HG03095 (cell line): ENCODE data around the gene PRSS21.

Experiments used
- ATAC-seq: cut with Tn5 transposase; IDR thresholded peaks from one replicate; pipeline ENCODE4 v1.9.1; 2021; ENCODE audit warnings: moderate library complexity; ENCODE audit not compliant: unreplicated experiment

PRSS21 gene

DNA sequence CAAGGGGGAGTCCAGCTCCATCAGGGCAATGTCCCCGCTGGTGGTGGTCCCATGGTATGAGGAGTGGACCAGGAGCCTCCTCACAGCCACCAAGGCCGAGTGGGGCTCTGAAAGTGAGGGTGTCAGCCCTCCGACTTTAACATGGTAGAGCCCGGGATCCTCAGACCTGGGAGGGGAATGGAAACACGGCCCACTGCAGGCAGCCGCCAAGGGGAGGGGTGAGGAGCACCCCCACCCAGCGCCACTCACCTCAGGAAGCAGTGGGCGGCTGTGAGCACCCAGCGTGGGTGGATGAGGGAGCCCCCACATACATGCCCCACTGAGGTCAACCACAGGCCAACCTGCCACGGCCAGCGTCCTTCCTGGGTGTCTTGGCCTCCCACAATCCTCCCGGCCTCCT is 23.9 kb downstream of the PRSS21 start:
- no peak for ATAC-seq

DNA sequence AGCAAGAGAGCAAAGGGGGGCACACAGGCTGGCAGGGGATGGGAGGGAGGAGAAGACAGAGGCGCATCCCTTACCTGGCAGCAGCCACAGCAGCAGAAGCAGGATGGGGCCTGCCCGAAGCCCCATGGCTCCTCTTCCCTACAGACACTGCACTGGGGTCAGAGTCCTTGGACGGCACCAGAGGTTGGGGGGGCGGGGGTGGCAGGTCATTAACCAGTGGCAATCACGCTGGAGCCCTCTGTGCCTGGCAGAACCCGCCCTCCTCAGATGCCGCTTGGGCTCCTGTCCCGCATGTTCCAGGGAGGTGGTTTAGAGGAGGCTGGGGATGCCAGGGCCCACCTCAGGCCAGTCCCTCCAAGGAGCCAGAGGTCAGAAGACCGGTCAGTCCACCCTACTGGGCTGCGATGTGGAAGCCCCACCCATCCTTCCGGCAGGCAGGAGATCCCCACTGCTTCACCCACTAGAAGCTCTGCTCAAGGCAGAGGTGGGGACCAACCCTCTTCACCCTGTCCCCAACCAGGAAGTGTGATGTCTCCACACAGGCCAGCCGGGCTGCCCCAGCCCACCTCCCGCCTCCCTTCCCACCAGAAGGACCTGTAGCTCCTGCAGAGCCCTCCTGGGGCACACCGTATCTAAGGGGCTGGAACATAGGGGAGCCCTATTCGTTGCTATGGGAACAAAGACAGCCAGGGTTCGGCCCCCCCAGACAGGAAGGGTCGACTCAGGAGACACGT is 24.7 kb downstream of the PRSS21 start:
- ATAC-seq: no peak

DNA sequence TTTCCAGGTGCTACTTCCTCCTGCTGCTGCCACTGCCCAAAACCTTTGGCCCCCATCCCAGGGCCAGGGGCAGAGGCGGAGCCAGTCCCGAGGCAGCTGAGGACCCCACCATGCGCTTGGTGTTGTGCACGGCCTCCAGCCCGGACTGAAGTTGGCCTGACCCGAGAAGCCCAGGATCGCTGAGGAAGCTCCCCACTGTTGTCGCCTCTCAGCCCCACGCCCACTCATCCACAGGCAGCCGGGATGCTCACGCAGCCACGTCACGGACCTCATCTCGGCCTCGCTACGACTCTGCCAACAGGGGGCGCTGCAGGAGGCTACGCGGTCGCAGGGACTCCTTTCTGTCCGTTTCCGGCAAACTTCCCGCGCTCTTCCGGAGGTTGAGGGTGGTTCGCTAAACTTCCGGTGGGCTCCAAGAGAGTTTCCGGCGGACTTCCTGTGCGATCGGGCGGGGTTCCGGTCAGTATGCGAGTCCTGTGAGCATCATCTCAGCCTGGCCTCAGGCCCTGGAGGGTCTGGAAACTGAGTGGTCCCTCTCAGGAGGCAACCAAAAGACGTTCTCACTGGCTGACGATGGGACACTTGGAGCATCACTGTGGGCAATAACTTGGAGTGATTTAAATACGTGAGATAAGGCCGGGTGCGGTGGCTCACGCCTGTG is 25.4 kb downstream of the PRSS21 start:
- no peak for ATAC-seq

- no peak for ATAC-seq
Measured at GRCh38 chr16:2843526-2843925, 26.5 kb downstream of the PRSS21 start.

- ATAC-seq: no peak
Measured at GRCh38 chr16:2845116-2845515, 28.1 kb downstream of the PRSS21 start.

GRCh38 chr16:2846511-2847310 is 29.7 kb downstream of the PRSS21 start:
- ATAC-seq: no peak

DNA sequence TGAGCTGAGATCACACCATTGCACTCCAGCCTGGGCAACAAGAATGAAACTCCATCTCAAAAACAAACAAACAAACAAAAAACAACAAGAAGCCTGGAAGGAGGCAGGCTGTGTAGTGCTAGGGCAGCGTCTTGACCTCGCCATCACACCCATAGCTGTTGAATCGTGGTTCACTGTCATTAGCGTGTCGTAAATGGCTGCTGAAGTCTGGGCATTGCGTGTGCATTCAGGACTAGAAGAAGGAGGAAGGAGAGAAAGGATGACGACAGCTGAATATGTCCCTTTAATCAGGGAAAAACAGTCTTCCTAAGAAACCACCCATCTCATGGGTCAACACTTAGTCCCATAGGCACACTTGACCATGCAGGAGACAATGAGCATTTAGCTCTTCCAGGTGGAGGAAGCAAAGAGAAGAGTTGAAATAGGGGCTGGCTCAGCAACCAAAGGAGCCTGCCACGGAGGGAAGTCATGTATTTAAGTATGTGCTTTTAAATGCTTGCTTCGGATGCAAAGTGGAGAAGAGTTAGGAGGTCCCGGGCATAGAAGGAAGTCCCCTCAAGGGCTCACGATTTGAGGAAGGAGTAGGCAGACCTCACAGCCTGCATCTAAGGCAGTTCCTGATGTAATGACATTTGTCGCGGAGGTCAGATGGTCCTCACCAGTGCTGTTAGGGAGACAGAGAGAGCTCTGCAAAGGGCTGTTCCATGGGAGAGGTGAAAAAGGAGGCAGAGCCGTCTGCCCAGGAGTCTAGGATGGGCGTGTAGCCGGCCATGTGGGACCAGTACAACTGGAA is 32.1 kb downstream of the PRSS21 start:
- no peak for ATAC-seq

DNA sequence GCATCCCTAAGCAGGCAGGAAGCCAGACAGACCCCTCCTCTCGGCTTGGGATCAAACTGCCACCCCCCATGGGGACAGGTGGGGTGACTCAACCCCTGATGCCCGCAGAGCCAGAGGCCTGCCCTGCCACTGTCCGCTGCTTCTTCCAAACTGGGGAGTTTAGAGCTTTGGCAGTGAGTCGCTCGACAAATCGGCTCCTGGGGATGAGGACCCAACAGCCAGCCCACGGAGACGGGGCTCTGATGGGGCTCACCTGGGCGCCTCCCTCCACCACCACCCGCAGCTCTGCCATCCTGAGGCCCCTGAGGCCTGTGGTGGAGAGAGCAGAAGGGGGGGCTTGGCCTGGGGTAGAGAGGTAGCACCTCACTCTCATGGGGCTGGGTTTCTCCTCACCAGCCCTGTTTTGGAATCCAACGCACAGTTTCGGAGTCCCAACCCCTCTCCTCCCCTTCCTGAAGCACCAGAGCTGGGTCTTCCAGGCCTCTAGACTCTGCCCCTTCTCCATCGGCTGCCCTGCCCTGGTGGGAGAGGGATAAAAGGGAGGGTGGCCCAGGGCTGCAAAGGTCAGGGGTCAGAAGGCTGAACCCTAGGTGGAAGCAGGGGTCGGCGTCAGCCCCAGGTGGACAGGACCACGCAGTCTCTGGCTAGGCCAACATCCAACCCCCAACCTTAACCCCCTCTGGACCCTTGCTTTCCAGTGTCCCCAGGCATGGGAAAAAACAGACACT is 35.1 kb downstream of the PRSS21 start:
- ATAC-seq: no peak

- no peak for ATAC-seq
Measured at GRCh38 chr16:2852731-2853507, 35.9 kb downstream of the PRSS21 start.

DNA sequence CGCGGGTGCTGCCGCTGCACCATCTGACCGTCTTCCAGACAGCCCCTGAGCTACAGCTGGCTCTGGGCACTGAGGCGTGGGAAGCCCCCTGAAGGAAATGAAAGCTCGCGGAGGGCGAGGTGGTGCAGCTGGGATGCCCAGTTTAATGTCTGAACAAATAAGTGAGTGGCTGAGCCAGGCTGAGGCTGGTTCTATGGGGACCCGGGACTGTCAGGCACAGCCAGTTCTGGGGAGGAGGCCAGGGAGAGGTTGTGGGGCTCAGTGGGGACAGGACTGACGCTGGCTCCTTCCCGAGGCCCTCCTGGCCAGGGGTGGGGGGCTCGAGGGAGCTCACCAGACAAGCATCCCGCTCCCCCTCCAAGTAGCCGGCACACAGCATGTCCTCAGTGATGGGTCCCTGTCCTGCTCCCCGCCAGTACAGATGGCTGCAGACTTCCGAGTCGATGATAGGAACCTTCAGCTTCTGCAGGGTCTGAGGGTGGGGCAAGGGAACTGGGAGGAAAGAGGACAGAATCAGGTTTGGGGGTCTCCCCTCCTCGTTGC is 36.6 kb downstream of the PRSS21 start:
- ATAC-seq: no peak

GRCh38 chr16:2854700-2855309 is 37.8 kb downstream of the PRSS21 start:
- no peak for ATAC-seq

DNA sequence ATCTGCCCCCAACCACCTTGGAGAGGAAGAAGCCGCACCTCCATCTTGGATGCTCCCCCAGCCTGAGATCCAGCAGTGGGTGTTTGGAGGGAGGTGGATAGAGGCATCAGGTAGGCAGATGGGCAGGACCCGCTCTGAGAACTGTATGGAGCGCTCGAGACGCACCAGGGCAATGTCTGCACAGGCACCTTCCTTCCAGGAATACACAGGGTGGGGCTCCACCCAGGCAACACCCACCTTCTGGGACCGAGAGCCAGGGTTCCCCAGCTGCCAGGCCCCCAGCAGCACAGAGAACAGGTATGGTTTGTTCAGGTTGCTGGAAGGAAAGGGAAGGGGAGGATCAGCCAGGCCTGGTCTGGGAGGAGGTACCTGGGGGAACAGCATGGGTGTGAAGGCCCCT is 38.5 kb downstream of the PRSS21 start:
- ATAC-seq: no peak

DNA sequence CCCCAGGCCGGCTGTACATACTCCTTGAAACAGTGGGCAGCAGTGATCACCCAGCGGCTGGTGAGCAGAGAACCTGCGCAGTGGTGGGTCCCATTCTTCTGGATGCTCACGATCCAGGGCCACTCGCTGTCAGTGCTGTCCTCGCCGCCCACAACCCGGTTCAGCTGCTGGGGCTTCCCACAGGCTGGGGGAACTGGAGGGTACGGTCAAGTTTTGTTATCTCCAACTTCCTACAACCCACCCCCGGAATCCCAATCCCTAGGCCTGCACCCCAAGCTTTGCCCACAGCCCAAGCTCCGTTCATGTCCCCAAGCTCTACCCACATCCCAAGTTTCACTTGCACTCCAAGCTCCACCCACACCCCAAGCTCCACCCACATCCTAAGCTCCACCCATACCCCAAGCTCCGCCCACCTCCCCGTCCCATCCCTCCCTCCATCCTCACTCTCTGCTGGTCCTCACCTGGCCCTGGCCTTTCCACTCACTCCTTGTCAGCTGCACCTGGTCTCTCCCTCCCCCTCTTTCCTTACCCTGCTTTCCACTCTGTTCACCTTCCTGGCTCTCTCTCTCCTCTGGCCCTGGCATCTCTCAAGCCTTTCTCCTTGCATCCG is 39.1 kb downstream of the PRSS21 start:
- ATAC-seq: no peak

- no peak for ATAC-seq
Measured at GRCh38 chr16:2856686-2857450, 39.8 kb downstream of the PRSS21 start.

DNA sequence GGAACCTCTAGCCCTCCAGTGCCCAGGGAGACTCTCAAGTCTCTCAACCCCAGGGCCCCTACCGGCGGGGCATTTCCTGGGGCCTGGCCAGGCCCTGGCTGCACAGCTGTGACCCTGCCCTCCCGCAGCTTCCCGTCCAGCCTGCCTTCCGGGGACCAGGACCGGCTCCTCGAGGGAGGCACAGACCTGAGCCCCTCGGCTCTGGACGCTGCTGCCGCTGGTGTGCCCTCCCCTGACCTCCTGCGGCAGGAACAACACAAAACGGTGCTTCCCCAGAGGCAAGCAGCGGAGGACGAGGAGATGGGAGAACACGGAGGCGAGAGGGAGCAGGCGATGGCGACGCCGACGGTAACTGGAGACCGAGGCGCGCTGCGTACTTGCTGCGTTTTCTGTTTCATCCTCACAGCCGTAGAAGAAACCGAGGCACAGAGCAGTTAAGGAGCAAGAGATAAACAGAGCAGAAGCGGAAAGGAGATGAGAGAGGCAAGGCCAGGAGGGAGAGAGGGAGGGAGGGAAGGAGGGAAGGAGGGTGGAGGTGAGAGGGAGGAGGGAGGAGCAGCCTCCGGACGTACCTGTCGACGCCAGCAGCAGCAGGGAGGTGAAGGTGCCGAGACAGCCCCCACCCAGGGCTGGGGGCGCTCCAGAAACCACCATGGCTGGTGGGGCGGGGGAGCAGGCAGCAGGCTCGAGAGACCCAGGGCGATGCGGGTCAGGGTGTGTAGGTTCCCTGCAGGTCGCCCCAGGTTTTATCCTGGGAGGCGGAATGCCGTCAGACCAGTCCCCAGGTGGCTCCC is 40.6 kb downstream of the PRSS21 start, which contains the start of gene PRSS22:
TSS of gene PRSS22 (minus strand) at position 720 of the 794 bp plus-strand sequence. CDS start at position 654, 66 bp downstream.
- no peak for ATAC-seq

GRCh38 chr16:2858245-2859025 is 41.4 kb downstream of the PRSS21 start:
- no peak for ATAC-seq
